Activated T-cell treated with anti-CD3 and anti-CD28 coated beads, Interleukin-2, amount 50 U/mL, for 24 hours (primary cell): ENCODE results near the gene PHACTR3.

Experiments used
- DNase-seq: peaks from one replicate; pipeline ENCODE4 v3.0.0-alpha.2; 2020
- H3K27ac Mint-ChIP-seq: 2 replicates; pipeline ENCODE4 v1.8.0; 2020; ENCODE audit warnings: mild to moderate bottlenecking, mixed read lengths
- H3K27me3 Mint-ChIP-seq: 2 replicates; pipeline ENCODE4 v1.8.0; 2020; ENCODE audit warnings: mixed read lengths
- H3K36me3 Mint-ChIP-seq: 2 replicates; pipeline ENCODE4 v1.8.0; 2020; ENCODE audit warnings: low read depth, mixed read lengths
- H3K4me1 Mint-ChIP-seq: 2 replicates; pipeline ENCODE4 v1.8.0; 2020; ENCODE audit warnings: low read depth, mixed read lengths
- H3K4me3 Mint-ChIP-seq: 2 replicates; pipeline ENCODE4 v1.8.0; 2020; ENCODE audit warnings: mild to moderate bottlenecking, moderate library complexity, mixed read lengths
- H3K9me3 Mint-ChIP-seq: 2 replicates; pipeline ENCODE4 v1.8.0; 2020; ENCODE audit warnings: mixed read lengths

Gene PHACTR3

DNA sequence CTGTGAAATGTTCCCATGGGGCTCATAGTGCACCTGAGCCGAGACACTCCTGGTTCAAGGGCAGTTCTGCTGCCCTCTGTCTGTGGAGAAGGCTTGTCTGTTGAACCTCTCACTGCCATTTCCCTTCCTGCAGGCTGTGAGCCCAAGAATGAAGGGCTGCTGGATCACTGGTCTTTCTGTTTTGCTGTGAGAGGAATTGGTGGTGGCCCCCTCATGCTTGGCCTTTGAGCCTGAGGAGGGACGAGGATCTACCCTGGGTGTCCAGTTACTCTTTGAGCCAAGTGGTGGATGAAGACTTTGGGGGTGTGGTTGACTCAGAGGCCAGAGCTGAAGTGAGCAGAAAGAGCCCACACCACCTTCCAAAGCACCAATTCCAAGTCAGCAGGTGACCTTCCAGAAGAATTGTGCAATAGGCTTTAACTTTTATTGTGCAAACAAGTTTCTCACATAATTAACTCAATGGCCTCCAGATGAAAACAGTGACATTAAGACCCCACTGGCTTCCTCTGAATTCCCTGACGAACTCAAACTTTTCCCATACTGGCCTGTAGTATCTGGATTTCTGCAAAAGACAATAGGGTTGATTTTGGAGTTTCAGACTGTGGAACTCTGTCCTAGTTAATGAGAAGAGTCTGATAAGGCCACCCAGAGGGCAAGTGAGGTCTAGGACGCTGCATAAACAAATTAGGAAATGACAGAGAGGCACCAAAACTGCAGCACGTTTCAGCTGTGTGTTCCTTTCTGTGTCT is 101.5 kb downstream of the PHACTR3 start:
- no peaks in the 10 kb centered on the region for H3K4me1 Mint-ChIP-seq
- H3K27ac Mint-ChIP-seq: no peak overlapping the region
- no peak for DNase-seq
- H3K9me3 Mint-ChIP-seq: peaks cover 2% of the 10 kb centered on the region
- peaks cover 6% of the 10 kb centered on the region for H3K27me3 Mint-ChIP-seq
- H3K36me3 Mint-ChIP-seq: no peaks in the 10 kb centered on the region
- H3K4me3 Mint-ChIP-seq: no peak overlapping the region

DNA sequence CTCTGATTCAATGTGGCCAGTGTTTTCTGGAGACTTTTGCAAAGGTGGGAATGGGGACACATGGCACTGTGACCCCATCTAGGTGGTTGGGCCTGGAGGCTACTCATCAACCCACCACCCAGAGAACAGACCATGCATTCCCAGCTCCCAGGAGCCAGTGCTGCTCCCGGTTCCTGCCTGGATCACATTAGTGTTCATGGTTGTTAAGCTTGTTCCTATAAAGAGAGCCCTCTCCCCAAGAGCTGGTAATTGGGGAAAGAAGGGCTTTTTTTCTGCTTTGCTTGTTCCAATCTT is 102.0 kb downstream of the PHACTR3 start:
- Mint-ChIP-seq H3K36me3 (no peaks in the 10 kb centered on the region), H3K4me3 (no peak overlapping the region), H3K27ac (no peak overlapping the region), H3K9me3 (peaks cover 2% of the 10 kb centered on the region), H3K27me3 (peaks cover 6% of the 10 kb centered on the region), H3K4me1 (no peaks in the 10 kb centered on the region)
- no peak for DNase-seq

- Mint-ChIP-seq H3K36me3 (no peaks in the 10 kb centered on the region), H3K27me3 (peaks cover 3% of the 10 kb centered on the region), H3K9me3 (peaks cover 11% of the 10 kb centered on the region), H3K4me3 (no peak overlapping the region), H3K4me1 (no peaks in the 10 kb centered on the region), H3K27ac (no peak overlapping the region)
- no peak for DNase-seq
These were observed 104.0 kb downstream of the PHACTR3 start for GRCh38 chr20:59708326-59708725.

DNA sequence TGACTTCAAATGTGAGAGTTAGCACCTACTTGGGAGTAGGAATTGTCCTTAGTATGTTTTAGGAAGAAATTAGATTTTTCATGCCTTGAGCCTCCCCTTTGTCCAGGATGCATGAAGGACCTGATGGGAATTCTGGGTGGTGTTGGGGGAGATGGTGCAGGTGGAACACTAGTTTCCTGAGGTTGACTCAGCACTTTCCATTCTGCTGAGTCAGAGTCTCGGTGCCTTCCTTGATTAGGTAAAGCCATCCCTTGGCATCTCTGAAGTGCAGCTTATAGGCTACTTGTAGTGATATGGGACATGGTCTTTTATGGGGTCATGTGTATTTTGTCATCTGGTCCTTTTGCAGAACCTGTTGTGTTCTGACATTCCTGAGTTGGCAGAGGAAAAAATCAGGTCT is 105.3 kb downstream of the PHACTR3 start:
- H3K27ac Mint-ChIP-seq: no peak overlapping the region
- H3K36me3 Mint-ChIP-seq: no peaks in the 10 kb centered on the region
- no peaks in the 10 kb centered on the region for H3K4me1 Mint-ChIP-seq
- H3K9me3 Mint-ChIP-seq: peaks cover 16% of the 10 kb centered on the region
- H3K27me3 Mint-ChIP-seq: peaks cover 3% of the 10 kb centered on the region
- no peak overlapping the region for H3K4me3 Mint-ChIP-seq
- no peak for DNase-seq

- Mint-ChIP-seq H3K27ac (no peak overlapping the region), H3K4me1 (no peaks in the 10 kb centered on the region), H3K9me3 (peaks cover 7% of the 10 kb centered on the region), H3K36me3 (no peaks in the 10 kb centered on the region), H3K27me3 (peaks cover 28% of the 10 kb centered on the region), H3K4me3 (no peak overlapping the region)
- no peak for DNase-seq
These were observed 113.7 kb downstream of the PHACTR3 start for GRCh38 chr20:59718071-59718470.

GRCh38 chr20:59718751-59719150 is 114.4 kb downstream of the PHACTR3 start:
- peaks cover 25% of the 10 kb centered on the region for H3K27me3 Mint-ChIP-seq
- no peaks in the 10 kb centered on the region for H3K36me3 Mint-ChIP-seq
- no peak overlapping the region for H3K4me3 Mint-ChIP-seq
- H3K27ac Mint-ChIP-seq: no peak overlapping the region
- DNase-seq: no peak
- peaks cover under 1% of the 10 kb centered on the region for H3K9me3 Mint-ChIP-seq
- H3K4me1 Mint-ChIP-seq: no peaks in the 10 kb centered on the region

- Mint-ChIP-seq H3K36me3 (no peaks in the 10 kb centered on the region), H3K4me1 (no peaks in the 10 kb centered on the region), H3K9me3 (no peaks in the 10 kb centered on the region), H3K27me3 (peaks cover 24% of the 10 kb centered on the region), H3K4me3 (no peak overlapping the region), H3K27ac (no peak overlapping the region)
- no peak for DNase-seq
These were observed 115.7 kb downstream of the PHACTR3 start for GRCh38 chr20:59720013-59720412.

GRCh38 chr20:59721386-59721785 is 117.0 kb downstream of the PHACTR3 start:
- no peaks in the 10 kb centered on the region for H3K36me3 Mint-ChIP-seq
- H3K27ac Mint-ChIP-seq: no peak overlapping the region
- no peak for DNase-seq
- no peaks in the 10 kb centered on the region for H3K9me3 Mint-ChIP-seq
- no peaks in the 10 kb centered on the region for H3K4me1 Mint-ChIP-seq
- H3K27me3 Mint-ChIP-seq: peaks cover 22% of the 10 kb centered on the region
- no peak overlapping the region for H3K4me3 Mint-ChIP-seq

GRCh38 chr20:59723108-59723500 is 118.8 kb downstream of the PHACTR3 start:
- Mint-ChIP-seq H3K4me3 (no peak overlapping the region), H3K36me3 (no peaks in the 10 kb centered on the region), H3K4me1 (no peaks in the 10 kb centered on the region), H3K27me3 (peaks cover 10% of the 10 kb centered on the region), H3K9me3 (no peaks in the 10 kb centered on the region), H3K27ac (no peak overlapping the region)
- DNase-seq: no peak

DNA sequence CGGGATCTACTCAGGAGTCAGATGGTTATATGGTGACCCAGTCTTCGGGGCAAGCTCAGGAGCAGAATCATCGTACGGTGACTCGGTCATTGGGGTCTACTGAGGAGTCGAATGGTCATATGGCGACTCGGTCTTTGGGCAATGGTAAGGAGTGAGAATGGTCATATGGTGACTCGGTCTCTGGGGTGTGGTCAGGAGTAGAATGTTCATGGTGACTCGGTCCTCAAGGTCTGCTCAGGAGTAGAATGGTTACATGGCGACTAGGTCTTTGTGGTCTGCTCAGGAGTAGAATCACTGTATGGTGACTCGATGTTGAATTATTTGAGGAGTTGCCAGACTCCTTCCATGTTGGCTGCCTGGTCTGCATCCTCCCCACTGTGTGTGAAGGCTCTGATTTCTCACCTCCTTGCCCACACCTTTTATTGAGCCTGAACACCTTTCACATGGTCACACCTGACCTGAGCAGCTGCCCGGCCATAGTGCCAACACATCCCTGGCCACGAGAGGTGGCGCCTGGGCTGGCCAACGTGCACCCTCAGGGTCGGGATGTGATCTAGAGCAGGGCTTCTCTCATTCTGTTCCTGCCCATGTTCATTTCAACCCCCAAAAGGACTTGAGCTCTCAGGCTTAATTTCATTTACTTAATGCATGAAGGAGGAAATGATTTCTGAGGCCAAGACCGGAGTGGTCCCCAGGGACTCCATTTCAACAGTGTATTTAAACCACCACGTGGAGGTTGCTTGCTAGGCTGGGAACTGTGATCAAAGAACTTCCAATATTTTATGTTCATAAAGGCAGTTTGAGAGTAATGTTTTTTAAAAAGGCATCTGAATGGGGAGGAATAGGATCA is 119.5 kb downstream of the PHACTR3 start:
- Mint-ChIP-seq H3K36me3 (no peaks in the 10 kb centered on the region), H3K27ac (no peak overlapping the region), H3K27me3 (peaks cover 4% of the 10 kb centered on the region), H3K4me3 (no peak overlapping the region), H3K4me1 (no peaks in the 10 kb centered on the region), H3K9me3 (no peaks in the 10 kb centered on the region)
- DNase-seq: no peak

- no peaks in the 10 kb centered on the region for H3K9me3 Mint-ChIP-seq
- peaks cover 4% of the 10 kb centered on the region for H3K27me3 Mint-ChIP-seq
- no peaks in the 10 kb centered on the region for H3K4me1 Mint-ChIP-seq
- no peak overlapping the region for H3K27ac Mint-ChIP-seq
- H3K36me3 Mint-ChIP-seq: no peaks in the 10 kb centered on the region
- no peak overlapping the region for H3K4me3 Mint-ChIP-seq
- no peak for DNase-seq
These were observed 120.4 kb downstream of the PHACTR3 start for GRCh38 chr20:59724457-59725366.

GRCh38 chr20:59725476-59726280 is 121.3 kb downstream of the PHACTR3 start:
- no peak overlapping the region for H3K4me3 Mint-ChIP-seq
- no peak overlapping the region for H3K27ac Mint-ChIP-seq
- no peaks in the 10 kb centered on the region for H3K9me3 Mint-ChIP-seq
- H3K27me3 Mint-ChIP-seq: peaks cover 4% of the 10 kb centered on the region
- no peaks in the 10 kb centered on the region for H3K36me3 Mint-ChIP-seq
- no peaks in the 10 kb centered on the region for H3K4me1 Mint-ChIP-seq
- no peak for DNase-seq

DNA sequence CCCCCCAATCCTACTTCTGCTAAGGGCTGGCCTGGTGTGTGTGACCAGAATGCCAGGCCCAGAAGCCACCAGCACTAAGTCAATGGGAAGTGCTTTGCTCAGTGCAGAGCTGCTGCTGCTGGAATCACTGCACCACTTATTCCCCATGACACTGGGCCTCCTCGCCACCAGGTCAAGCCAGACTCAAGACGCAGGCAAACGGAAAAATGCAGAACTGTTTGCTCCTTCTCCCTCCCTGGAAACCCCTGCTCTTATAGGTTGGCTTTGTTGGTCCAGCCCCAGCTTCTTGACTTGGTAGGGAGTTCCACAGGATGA is 121.9 kb downstream of the PHACTR3 start:
- H3K9me3 Mint-ChIP-seq: no peaks in the 10 kb centered on the region
- H3K27me3 Mint-ChIP-seq: peaks cover 4% of the 10 kb centered on the region
- H3K4me1 Mint-ChIP-seq: no peaks in the 10 kb centered on the region
- H3K36me3 Mint-ChIP-seq: no peaks in the 10 kb centered on the region
- no peak for DNase-seq
- H3K4me3 Mint-ChIP-seq: no peak overlapping the region
- no peak overlapping the region for H3K27ac Mint-ChIP-seq
